GM18951 (cell line): ENCODE data around the gene CCDC60.

Experiments used
- POLR2A ChIP-seq: IDR thresholded peaks from 4 replicates; pipeline ENCODE4 v1.6.1; 2011; ENCODE audit warnings: mild to moderate bottlenecking; ENCODE audit not compliant: insufficient read length, insufficient read depth; ENCODE audit errors: extremely low read depth
- in situ Hi-C: fragments of 300-500 bp; cut with MboI; formaldehyde crosslinking; loops from one replicate; pipeline ENCODE4 v1.12.0; 2022; ENCODE audit warnings: low sequenced_read_pairs, mixed read lengths, inconsistent platforms; ENCODE audit not compliant: unreplicated experiment

CCDC60 gene

GRCh38 chr12:119491814-119492213, 157.3 kb downstream of the CCDC60 start:
- no peak for TF ChIP-seq POLR2A
- in situ Hi-C loops: no loop called here

GRCh38 chr12:119500209-119500608, 165.7 kb downstream of the CCDC60 start:
- no peak for TF ChIP-seq POLR2A
- in situ Hi-C loops: no loop called here

GRCh38 chr12:119501052-119501451, 166.5 kb downstream of the CCDC60 start:
- TF ChIP-seq POLR2A: no peak
- in situ Hi-C loops: no loop called here

GRCh38 chr12:119505001-119505400, 170.5 kb downstream of the CCDC60 start:
- no peak for TF ChIP-seq POLR2A
- in situ Hi-C loops: no loop called here

GRCh38 chr12:119512772-119513497, 178.4 kb downstream of the CCDC60 start:
- in situ Hi-C loops: no loop called here
- TF ChIP-seq POLR2A: no peak

- in situ Hi-C loops: no loop called here
Measured at GRCh38 chr12:119528241-119528640, 193.7 kb downstream of the CCDC60 start.

GRCh38 chr12:119540476-119540875, 205.9 kb downstream of the CCDC60 start:
- no peak for TF ChIP-seq POLR2A
- in situ Hi-C loops: no loop called here

More at GRCh38 chr12:119528241-119528640, 193.7 kb downstream of the CCDC60 start:
- TF ChIP-seq POLR2A: no peak

GRCh38 chr12:119544765-119545625, 210.5 kb downstream of the CCDC60 start:
- TF ChIP-seq POLR2A: no peak
- in situ Hi-C loops: no loop called here

- in situ Hi-C loops: no loop called here
- TF ChIP-seq POLR2A: no peak
Measured at GRCh38 chr12:119546340-119546739, 211.8 kb downstream of the CCDC60 start.

- TF ChIP-seq POLR2A: no peak
- in situ Hi-C loops: no loop called here
Measured at GRCh38 chr12:119547001-119547400, 212.5 kb downstream of the CCDC60 start.

GRCh38 chr12:119556854-119557253, 222.3 kb downstream of the CCDC60 start:
- in situ Hi-C loops: no loop called here
- TF ChIP-seq POLR2A: no peak

GRCh38 chr12:119565404-119565803, 230.9 kb downstream of the CCDC60 start:
- in situ Hi-C loops: no loop called here
- TF ChIP-seq POLR2A: no peak

GRCh38 chr12:119570771-119571170, 236.2 kb downstream of the CCDC60 start:
- in situ Hi-C loops: no loop called here
- no peak for TF ChIP-seq POLR2A

- TF ChIP-seq POLR2A: no peak
- in situ Hi-C loops: no loop called here
Measured at GRCh38 chr12:119573086-119573485, 238.6 kb downstream of the CCDC60 start.
